Spleen (tissue), 7 donors: Measurements from ENCODE around the gene IFI27.

Source experiments
- CTCF ChIP-seq, 11 experiments: fragments of 200-600 bp in 7 of 11; fragments of 450-650 bp in 4 of 11; sonication (generic) in 4 of 11; IDR thresholded peaks in 8 of 11; conservative IDR thresholded peaks in 3 of 11; 1 replicate in 7 of 11; 2 replicates in 4 of 11; pipeline versions ENCODE4 v1.4.0 to v1.8.0; 2016 to 2021; ENCODE audit warnings: antibody characterized with exemption in 11 of 11, inconsistent platforms in 4 of 11, mild to moderate bottlenecking in 1 of 11
- POLR2A ChIP-seq, 3 donors: fragments of 450-650 bp; IDR thresholded peaks; one replicate each; pipeline ENCODE4 v1.5.1; 2017; ENCODE audit warnings: antibody characterized with exemption in 3 of 3, mild to moderate bottlenecking in 1 of 3
- POLR2AphosphoS5 ChIP-seq, 3 donors: sonication (generic); formaldehyde crosslinking; IDR thresholded peaks; one replicate each; pipeline ENCODE4 v1.5.1; 2017; ENCODE audit warnings: antibody characterized with exemption in 3 of 3
- donor health status: DM: no; HTN: no; CAD: no; lungs with moderate emphysema.
- donor health status: DM: no; HTN: no; CAD: no.
- donor health status: DM: no; HTN: no; CAD: no.

- peak; percentile 32 to 92 (median 64) for TF ChIP-seq POLR2A (IDR thresholded peaks at IDR 0.05)
- TF ChIP-seq CTCF (IDR thresholded peaks at IDR 0.05 in 8 of 11, conservative IDR thresholded peaks at IDR 0.05 in 3 of 11) = no peak
- TF ChIP-seq POLR2AphosphoS5 (IDR thresholded peaks at IDR 0.05) = peak; percentile 82 to 98 (median 89)
These were observed at the start of gene IFI27 for GRCh38 chr14:94110552-94111181.
